Measurements from ENCODE around the gene ITGAE. TPM values are rescaled to one million over a fixed set of nuclear protein-coding genes. Genes with fewer than 3 reads are reported as not detected.
"Not testable (repeated sequence)": the region's sequence is repeated elsewhere in the genome, so short reads cannot be mapped to it uniquely, and the experiment has no call there.

ITGAE gene
- total RNA-seq, 2 donors from 2014 or later, result 9.1 to 12.9 TPM

- 70 to 75% methylated on average over 15 of the region's 16 CpGs for WGBS, 2 donors
- Histone ChIP-seq H3K4me1 (peaks cover 19% of the 10 kb centered on the region), H3K36me3 (replicated peaks in 1 of 2; ENCODE audit: insufficient read depth in 1 of 2, low read depth in 2 of 2) (no peaks in the 10 kb centered on the region), H3K27ac (no peak overlapping the region), H3K27me3 (no peaks in the 10 kb centered on the region), H3K4me3 (no peak overlapping the region), H3K9me3 (no peaks in the 10 kb centered on the region)
- no peak for TF ChIP-seq CTCF (IDR thresholded peaks at IDR 0.05)
- no peak for TF ChIP-seq POLR2A (IDR thresholded peaks at IDR 0.05)
- DNase-seq (no peak), ATAC-seq (no peak)
- intact Hi-C loops (cut with DNase I), result loop anchor here (10.0 kb wide), 1 partner anchor 85 kb away; no protein-coding TSS in a partner anchor
These were observed 61.4 kb downstream of the ITGAE start for GRCh38 chr17:3739422-3740124.

GRCh38 chr17:3738562-3739295 is 62.3 kb downstream of the ITGAE start:
- TF ChIP-seq POLR2A (IDR thresholded peaks at IDR 0.05), result peak in 2 of 3 donors; percentile 37 to 47
- peak in 1 of 7 experiments; percentile 3 for TF ChIP-seq CTCF (IDR thresholded peaks at IDR 0.05)
- DNase-seq (peak; percentile 74 to 85 (median 82)), ATAC-seq (peak; percentile 77)
- H3K9me3 ChIP-seq, result no peaks in the 10 kb centered on the region
- no peak overlapping the region for H3K4me3 ChIP-seq
- WGBS, 2 donors, result 17% methylated on average over 14 to 16 of the region's 16 CpGs
- peak overlapping the region in 3 of 4 donors; percentile 72 to 78 (median 75) for H3K27ac ChIP-seq
- intact Hi-C loops (cut with DNase I), result loop anchor here (10.0 kb wide), 1 partner anchor 86 kb away; no protein-coding TSS in a partner anchor
- no peaks in the 10 kb centered on the region for H3K36me3 ChIP-seq (replicated peaks in 1 of 2; ENCODE audit: insufficient read depth in 1 of 2, low read depth in 2 of 2)
- peaks cover 19% of the 10 kb centered on the region for H3K4me1 ChIP-seq
- H3K27me3 ChIP-seq, result no peaks in the 10 kb centered on the region

GRCh38 chr17:3735515-3735914 is 65.5 kb downstream of the ITGAE start:
- no peaks in the 10 kb centered on the region for H3K27me3 ChIP-seq
- no peak for DNase-seq
- TF ChIP-seq POLR2A (IDR thresholded peaks at IDR 0.05), result no peak
- no peak for TF ChIP-seq CTCF (IDR thresholded peaks at IDR 0.05)
- 58 to 59% methylated on average over 8 of the region's 8 CpGs for WGBS, 2 donors
- H3K36me3 ChIP-seq (replicated peaks in 1 of 2; ENCODE audit: insufficient read depth in 1 of 2, low read depth in 2 of 2), result no peaks in the 10 kb centered on the region
- H3K4me3 ChIP-seq, result no peak overlapping the region
- no peak for ATAC-seq
- peaks cover 19% of the 10 kb centered on the region for H3K4me1 ChIP-seq
- intact Hi-C loops (cut with DNase I), result loop anchor here (10.0 kb wide), 1 partner anchor 89 kb away; no protein-coding TSS in a partner anchor
- H3K9me3 ChIP-seq, result no peaks in the 10 kb centered on the region
- no peak overlapping the region for H3K27ac ChIP-seq

- not testable (repeated sequence) for H3K4me3 ChIP-seq; H3K9me3 ChIP-seq; DNase-seq; H3K36me3 ChIP-seq (replicated peaks in 1 of 2; ENCODE audit: insufficient read depth in 1 of 2, low read depth in 2 of 2); ATAC-seq; H3K27me3 ChIP-seq; H3K27ac ChIP-seq
- intact Hi-C loops (cut with DNase I), result loop anchor here (10.0 kb wide), 1 partner anchor 90 kb away; no protein-coding TSS in a partner anchor
- H3K4me1 ChIP-seq, result peaks cover 19% of the 10 kb centered on the region
- WGBS, 2 donors, result 87 to 92% methylated on average over 8 to 10 of the region's 10 CpGs
These were observed 66.1 kb downstream of the ITGAE start for GRCh38 chr17:3734911-3735276.

- 47 to 52% methylated on average over 9 of the region's 9 CpGs for WGBS, 2 donors
- TF ChIP-seq CTCF (IDR thresholded peaks at IDR 0.05) (no peak), POLR2A (IDR thresholded peaks at IDR 0.05) (no peak)
- Histone ChIP-seq H3K27ac (no peak overlapping the region), H3K36me3 (replicated peaks in 1 of 2; ENCODE audit: insufficient read depth in 1 of 2, low read depth in 2 of 2) (no peaks in the 10 kb centered on the region), H3K4me3 (no peak overlapping the region), H3K27me3 (no peaks in the 10 kb centered on the region), H3K9me3 (no peaks in the 10 kb centered on the region), H3K4me1 (no peaks in the 10 kb centered on the region)
- intact Hi-C loops (cut with DNase I), result loop anchor here (10.0 kb wide), 1 partner anchor 93 kb away; no protein-coding TSS in a partner anchor
- ATAC-seq (no peak), DNase-seq (no peak)
These were observed 68.8 kb downstream of the ITGAE start for GRCh38 chr17:3732210-3732621.
